ENCODE results near the gene NMRK2. TPM values are rescaled to one million over a fixed set of nuclear protein-coding genes. Genes with fewer than 3 reads are reported as not detected.
"Not testable (repeated sequence)": the region's sequence is repeated elsewhere in the genome, so short reads cannot be mapped to it uniquely, and the experiment has no call there.

Gene NMRK2, protein sequence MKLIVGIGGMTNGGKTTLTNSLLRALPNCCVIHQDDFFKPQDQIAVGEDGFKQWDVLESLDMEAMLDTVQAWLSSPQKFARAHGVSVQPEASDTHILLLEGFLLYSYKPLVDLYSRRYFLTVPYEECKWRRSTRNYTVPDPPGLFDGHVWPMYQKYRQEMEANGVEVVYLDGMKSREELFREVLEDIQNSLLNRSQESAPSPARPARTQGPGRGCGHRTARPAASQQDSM
- 22.0 and 27.8 TPM in 2 replicates for total RNA-seq (2014; rRNA removed; shearing (Covaris generic))

DNA sequence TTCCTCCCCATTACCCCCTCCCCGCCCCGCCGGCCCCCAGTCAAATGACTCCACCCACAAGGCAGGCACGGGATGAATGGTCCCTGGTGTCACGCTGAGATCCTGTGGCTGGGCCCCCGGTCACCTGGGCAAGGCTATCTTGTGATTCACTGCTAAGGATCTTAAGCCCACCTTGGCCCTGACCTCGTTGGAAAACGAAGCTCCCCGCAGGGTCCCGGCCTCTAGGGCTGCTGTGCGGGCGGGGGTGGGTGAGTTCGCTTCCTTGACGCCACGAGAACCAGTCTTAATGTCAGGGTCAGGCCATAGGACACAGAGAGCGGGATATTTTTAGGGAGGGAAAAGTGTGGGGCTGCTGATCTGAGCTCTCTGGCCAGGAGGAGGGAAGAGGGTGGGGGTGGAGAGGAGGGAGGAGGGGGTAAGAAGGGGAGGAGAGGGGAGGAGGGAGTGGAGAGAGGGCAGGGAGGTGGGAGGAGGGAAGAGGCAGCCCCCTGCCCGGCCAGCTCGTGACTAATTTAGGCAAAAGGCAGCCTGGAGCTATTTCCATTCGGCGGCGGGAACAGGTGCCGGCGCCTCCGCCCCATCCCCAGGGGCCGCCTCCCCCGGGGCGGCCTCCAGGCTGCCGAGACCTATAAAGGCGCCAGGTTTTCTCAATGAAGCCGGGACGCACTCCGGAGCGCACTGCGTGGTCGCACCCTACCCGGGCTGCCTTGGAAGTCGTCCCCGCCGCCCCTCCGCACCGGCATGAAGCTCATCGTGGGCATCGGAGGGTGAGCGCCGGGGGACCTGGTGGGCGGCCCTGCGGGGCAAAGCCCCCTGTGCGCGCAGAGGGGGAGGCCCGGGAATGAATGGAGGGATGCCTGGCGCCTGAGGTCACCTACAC, at the start of gene NMRK2:
Gene NMRK2 (plus strand): TSS at position 139 of the 880 bp plus-strand sequence. CDS start 603 bp downstream, at position 742.
- no peak for DNase-seq (ENCODE audit: low spot score)
- in situ Hi-C loops (cut with HindIII; ENCODE audit: low sequenced_read_pairs), result no loop called here

DNA sequence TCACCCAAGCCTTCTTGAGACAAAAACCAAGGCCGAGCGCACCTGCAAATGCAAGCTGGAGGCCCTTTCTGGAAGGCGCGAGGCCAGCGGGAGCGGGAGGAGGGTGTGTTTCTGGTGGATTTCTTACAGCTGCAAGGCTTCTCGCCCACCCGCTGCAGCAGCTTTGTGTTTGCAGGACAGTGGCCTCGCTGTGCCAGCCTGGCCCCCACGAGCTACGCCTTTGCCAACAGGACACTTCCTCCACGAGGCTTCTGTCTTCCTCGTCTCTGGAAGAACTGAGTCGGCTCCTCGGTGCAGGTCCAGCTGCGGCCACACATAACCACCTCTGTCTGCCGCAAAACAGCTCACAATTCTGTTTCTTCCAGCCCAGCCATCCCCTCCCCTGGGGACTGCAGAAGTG, 42.3 kb upstream of the NMRK2 start:
- no peak for DNase-seq (ENCODE audit: low spot score)
- in situ Hi-C loops (cut with HindIII; ENCODE audit: low sequenced_read_pairs), result no loop called here

DNA sequence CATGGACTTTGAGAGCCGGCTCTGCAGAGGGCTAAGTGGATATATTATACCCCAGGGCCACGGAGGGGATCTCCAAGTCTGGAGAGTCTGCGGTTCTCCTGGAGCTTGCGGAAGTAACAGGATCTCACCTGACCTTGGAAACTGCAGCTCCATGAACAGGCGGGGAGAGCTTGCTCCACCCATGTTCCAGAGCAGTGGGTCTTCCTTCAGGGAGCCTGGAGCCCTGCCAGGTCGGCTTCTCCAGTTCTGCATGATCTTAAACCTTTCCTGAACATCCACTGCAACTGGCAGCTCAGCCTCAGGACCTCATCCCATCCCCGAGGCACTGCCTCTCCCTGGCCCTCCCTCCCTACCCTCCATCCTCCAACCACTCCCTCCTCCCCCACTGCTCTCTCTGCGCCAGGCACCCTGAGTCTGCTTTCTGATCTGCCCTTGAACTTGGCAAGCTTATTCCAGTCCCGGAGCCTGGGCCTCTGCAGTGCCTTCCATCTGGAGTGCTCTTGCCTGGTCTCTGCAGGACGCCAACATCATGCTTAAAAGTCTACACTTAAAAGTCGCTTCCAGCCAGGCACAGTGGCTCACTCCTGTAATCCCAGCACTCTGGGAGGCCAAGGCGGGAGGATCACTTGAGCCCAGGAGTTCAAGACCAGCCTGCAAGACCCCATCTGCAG, 39.2 kb upstream of the NMRK2 start:
- in situ Hi-C loops (cut with HindIII; ENCODE audit: low sequenced_read_pairs), result no loop called here
- peak; percentile 7 for DNase-seq (ENCODE audit: low spot score)

DNA sequence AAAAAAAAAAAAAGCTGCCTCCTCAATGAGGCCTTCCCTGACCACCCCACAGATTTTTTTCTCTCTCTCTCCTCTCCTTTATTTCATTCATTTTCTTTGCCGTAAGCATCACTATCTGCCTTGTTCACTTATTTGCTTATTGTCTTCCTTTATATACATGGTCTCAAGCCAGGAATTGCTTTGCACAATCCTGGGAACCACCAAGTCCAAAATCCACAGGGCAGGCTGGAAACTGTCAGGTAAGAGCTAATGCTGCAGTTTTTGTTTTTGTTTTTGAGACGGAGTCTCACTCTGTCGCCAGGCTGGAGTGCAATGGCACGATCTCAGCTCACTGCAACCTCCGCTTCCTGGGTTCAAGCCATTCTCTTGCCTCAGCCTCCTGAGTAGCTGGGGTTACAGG, 37.9 kb upstream of the NMRK2 start:
- in situ Hi-C loops (cut with HindIII; ENCODE audit: low sequenced_read_pairs); DNase-seq (ENCODE audit: low spot score): not testable (repeated sequence)

DNA sequence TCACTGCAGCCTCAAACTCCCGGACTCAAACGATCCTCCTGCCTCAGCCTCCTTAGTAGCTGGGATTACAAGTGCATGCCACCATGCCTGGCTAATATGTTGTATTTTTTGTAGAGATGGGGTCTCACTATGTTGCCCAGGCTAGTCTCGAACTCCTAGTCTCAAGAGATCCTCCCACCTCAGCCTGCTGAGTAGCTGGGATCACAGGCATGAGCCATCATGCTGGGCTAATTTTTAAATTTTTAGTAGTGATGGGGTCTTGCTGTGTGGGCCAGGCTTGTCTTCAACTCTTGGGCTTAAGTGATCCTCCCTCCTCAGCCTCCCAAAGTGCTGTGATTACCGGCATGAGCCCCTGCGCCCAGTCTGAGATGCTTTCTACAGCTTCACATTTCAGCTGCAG, 37.1 kb upstream of the NMRK2 start:
- in situ Hi-C loops (cut with HindIII; ENCODE audit: low sequenced_read_pairs), result no loop called here
- DNase-seq (ENCODE audit: low spot score), result no peak

DNA sequence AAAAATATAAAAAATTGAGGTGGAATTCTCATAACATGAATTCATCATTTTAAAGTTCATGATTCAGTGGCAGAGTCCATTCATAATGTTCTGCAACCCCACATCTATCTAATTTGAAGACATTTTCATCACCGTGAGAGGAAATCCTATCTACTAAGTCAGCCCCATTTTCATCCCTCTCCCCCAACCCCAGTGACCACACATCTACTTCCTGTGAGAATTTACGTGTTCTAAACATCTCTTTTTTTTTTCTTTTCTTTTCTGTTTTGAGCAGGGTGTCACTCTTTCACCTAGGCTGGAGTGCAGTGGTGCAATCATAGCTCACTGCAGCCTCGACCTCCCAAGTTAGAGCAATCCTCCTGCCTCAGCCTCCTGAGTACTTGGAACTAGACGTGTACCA, 34.9 kb upstream of the NMRK2 start:
- in situ Hi-C loops (cut with HindIII; ENCODE audit: low sequenced_read_pairs), result no loop called here
- no peak for DNase-seq (ENCODE audit: low spot score)

DNA sequence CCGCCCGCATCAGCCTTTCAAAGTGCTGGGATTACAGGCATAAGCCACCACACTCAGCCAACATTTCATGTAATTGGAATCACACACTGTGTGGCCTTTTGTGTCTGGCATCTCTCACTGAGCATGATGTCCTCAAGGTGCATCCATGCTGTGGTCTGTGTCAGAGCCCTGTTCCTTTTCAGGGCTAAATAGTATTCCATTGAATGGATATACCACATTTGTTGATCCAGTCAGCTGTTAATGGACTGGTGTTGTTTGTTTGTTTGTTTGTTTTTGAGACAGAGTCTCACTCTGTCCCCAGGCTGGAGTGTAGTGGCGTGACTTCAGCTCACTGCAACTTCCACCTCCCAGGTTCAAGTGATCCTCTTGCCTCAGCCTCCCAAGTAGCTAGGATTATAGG, 34.4 kb upstream of the NMRK2 start:
- DNase-seq (ENCODE audit: low spot score), result no peak
- in situ Hi-C loops (cut with HindIII; ENCODE audit: low sequenced_read_pairs), result no loop called here

DNA sequence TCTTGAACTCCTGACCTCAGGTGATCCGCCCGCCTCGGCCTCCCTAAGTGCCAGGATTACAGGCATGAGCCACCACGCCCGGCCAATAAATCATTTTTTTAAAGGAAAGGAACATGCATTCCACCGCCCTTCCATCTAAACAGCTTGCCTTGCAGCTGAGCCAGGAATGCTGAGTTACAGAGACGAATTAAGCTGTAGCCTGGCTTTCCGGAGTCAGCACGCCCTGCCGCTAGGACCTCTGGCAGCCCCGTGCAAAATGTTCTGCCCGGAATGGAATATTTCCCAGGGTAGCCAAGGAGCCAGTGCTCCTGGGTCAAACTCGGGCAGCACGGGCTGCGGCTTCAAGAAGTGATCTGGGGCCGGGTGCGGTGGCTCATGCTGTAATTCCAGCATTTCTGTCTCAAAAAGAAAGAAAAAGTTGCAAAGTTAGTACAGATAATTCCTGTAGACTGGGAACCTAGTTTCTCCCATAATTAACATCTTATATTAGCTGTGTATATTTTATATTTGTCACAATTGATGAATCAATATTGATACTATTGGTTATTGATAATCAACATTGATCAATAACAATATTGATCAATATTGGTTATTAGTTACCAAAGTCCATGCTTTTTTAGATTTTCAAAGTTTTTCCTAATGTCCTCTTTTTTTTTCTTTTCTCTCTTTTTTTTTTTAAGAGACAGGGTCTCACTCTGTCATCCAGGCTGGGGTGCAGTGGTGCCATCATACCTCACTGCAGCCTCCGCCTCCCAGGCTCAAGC, 33.2 kb upstream of the NMRK2 start:
- DNase-seq (ENCODE audit: low spot score), result peak; percentile 43
- in situ Hi-C loops (cut with HindIII; ENCODE audit: low sequenced_read_pairs), result no loop called here

DNA sequence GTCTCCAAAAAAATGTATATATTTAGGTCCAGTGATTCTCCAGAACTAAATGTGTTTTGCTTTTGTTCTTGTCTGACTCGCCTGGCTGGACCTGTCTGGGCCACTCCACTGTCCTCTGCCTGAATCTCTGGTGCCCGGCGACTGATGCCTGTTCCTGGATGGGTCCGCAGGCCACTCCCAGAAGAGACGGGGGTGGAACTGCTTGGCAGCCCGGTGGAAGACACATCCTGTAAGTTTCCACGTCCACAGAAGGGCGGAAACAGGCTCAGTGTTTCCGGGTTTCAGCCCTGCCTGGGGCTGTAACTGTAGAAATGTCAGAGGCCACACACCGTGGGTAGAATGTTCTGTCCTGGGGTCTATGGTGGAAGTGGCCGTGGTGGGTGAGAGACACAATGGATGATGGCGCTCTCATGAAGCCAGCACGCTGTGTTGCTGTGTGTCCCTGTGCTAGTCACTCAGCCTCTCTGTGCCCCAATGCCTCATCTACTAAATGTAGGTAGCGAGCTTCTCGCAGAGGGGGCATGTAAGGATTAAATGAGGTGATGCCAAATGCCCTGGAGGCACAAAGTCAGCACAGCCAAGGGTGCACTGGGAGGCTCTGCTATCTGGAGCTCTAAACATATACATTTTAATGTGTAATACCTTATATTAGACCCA, 30.4 kb upstream of the NMRK2 start:
- no peak for DNase-seq (ENCODE audit: low spot score)
- in situ Hi-C loops (cut with HindIII; ENCODE audit: low sequenced_read_pairs), result no loop called here

DNA sequence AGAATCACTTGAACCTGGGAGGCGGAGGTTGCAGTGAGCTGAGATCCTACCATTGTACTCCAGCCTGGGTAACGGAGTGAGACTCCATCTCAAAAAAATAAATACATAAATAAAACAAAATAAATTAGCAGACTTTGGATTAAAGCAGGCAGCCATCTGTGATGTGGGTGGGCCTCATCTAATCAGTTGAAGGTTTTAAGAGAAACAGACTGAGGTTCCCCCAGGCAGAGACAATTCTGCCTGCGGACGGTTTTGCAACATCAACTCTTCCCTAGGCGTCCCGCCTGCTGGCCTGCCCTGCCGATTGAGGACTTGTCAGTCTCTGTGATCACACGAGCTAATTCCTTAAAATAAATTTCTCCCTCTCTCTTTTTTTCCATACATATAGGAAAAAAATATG, 28.6 kb upstream of the NMRK2 start:
- in situ Hi-C loops (cut with HindIII; ENCODE audit: low sequenced_read_pairs), result no loop called here
- DNase-seq (ENCODE audit: low spot score), result no peak

DNA sequence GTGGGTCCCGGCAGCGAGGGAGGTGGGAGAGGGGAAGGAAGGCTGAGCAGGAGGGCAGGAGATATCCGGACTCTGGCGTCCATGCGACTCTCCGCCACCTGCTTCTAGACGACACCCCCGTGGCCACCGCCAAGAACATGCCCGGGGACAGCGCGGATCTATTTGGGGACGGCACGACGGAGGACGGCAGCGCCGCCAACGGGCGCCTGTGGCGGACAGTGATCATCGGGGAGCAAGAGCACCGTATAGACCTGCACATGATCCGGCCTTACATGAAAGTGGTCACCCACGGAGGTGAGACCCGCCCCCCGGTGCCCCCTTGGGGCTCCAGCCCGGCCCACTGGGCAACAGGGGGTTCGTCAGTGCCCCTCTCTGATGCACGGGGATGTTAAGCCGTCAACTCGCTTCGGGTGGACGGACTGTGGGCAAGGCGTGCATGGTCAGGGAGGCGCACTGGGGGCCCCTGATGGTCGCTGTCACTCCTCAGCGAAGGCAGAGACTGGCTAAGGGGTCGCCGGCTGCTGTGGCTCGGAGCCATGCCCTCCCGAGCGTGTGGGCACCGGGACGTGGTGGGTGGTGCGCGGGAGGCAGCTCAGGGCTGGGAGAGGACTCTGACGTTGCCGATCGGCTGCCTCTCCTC, 25.1 kb upstream of the NMRK2 start:
- in situ Hi-C loops (cut with HindIII; ENCODE audit: low sequenced_read_pairs), result no loop called here

DNA sequence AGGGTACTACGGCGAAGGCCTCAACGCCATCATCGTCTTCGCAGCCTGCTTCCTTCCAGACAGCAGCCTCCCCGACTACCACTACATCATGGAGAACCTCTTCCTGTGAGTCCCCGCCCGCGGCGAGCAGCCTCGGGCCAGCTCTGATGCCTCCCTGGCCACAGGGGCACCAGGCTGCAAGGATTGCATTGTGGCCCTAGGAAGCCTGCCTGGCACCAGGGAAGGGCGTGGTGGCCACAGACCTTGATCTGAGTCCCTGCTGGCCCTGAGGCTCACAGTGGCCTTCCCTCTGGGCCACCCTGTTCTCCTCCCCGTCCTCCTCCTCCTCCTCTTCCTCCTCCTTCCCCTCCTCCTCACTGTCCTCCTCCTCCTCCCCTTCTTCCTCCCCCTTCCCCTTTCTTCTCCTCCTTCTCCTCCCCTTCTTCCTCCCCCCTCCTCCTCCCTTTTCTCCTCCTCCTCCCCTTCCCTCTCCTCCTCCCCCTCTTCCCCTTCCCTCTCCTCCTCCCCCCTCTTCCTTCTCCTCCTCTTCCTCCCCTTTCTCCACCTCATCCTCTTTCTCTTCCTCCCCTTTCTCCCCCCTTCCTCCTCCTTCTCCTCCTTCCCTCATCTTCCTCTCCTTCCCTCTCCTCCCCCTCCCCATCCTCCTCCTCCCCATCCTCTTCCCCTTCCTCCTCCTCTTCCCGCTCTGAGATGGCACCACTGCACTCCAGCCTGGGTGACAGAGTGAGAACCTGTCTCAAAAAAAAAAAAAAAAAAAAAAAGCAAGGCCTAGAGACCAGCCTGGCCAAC, 24.4 kb upstream of the NMRK2 start:
- in situ Hi-C loops (cut with HindIII; ENCODE audit: low sequenced_read_pairs), result no loop called here
- DNase-seq (ENCODE audit: low spot score), result no peak

More for the DNA sequence above, 25.1 kb upstream of the NMRK2 start:
- no peak for DNase-seq (ENCODE audit: low spot score)

DNA sequence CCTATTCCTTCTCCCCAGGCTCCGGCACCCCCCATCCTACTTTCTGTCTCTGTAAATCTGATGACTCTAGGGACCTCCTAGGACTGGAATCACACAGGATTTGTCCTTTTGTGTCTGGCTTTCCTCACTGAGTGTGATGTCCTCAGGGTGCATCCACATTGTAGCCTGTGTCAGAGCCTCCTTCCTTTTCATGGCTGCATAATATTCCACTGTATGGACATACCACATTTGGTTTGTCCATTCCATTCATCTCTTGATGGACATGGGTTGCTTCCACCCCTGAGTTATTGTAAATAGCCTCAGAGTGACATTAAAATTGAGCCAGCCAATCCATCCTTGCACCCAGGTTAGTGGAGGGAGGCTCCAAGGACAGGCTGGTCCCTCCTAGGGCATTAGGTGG, 22.8 kb upstream of the NMRK2 start:
- in situ Hi-C loops (cut with HindIII; ENCODE audit: low sequenced_read_pairs), result no loop called here

DNA sequence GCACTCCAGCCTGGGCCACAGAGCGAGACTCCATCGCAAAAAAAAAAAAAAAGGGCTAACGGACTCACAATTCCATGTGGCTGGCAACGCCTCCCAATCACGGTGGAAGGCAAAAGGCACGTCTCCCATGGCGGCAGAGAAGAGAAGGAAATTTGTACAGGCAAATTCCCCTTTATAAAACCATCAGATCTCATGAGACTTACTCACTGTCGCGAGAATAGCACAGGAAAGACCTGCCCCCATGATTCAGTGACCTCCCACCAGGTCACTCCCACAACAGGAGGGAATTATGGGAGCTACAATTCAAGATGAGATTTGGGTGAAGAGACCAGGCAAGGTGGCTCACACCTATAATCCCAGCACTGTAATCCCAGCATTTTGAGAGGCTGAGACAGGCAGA, 18.7 kb upstream of the NMRK2 start:
- in situ Hi-C loops (cut with HindIII; ENCODE audit: low sequenced_read_pairs), result no loop called here

More for the DNA sequence above, 22.8 kb upstream of the NMRK2 start:
- DNase-seq (ENCODE audit: low spot score), result no peak

DNA sequence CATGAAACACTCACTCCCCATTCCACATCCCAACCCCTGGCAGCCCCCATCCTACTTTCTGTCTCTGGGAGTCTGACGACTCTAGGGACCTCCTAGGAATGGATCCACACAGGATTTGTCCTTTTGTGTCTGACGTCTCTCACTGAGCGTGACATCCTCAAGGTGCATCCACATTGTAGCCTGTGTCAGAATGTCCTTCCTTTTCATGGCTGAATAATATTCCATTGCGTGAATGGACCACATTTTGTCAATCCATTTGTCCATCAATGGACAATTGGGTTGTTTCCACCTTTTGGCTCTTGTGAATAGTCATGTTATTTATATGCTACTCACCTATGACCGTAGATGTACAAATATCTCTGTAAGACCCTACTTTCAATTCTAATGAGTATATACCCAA, 16.8 kb upstream of the NMRK2 start:
- no peak for DNase-seq (ENCODE audit: low spot score)
- in situ Hi-C loops (cut with HindIII; ENCODE audit: low sequenced_read_pairs), result no loop called here

More for the DNA sequence above, 18.7 kb upstream of the NMRK2 start:
- DNase-seq (ENCODE audit: low spot score), result no peak

DNA sequence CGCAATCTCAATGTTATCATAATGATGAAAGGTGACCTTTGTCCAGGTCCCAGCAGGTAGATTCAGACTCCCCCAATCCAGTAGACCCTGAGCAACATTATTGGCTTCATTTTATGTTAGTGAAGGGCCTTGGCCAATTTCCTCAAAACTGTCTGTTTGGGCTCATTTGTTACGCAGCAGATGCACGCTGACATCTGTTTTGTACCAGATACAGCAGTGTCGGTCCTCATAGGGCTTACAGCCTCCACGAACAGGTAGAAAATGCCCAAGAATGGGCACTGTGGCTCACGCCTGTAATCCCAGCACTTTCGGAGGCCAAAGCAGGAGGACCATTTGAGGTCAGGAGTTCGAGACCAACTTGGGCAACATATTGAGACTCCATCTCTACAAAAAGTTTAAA, 13.1 kb upstream of the NMRK2 start:
- in situ Hi-C loops (cut with HindIII; ENCODE audit: low sequenced_read_pairs), result no loop called here
- no peak for DNase-seq (ENCODE audit: low spot score)

DNA sequence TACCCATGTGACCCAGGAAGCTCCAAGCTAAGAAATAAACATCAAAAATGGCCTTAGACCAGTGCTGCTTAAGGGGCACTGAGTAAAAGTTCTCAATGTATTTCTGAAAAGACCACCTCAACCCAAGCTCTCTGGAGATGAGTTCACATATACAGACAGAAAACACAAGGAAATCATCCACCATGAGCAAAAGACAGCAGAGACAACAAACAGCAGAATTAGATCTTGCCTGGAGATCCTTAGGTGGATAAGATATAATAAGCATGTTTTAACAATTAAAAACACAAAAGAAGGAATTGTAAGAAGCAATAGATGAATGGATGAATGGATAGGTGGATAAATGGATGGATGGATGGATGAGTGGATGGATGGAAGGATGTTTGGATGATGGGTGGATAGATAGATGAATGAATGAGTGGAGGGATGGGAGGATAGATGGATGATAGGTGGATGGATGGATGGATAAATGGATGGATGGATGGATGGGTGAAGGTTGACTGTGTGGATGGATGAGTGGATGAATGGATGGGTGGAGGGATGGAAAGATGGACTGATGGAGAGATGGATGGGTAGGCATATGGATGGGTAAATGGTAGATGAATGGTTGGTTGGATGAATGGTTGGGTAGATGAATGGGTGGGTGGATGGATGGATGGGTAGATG, 9.6 kb upstream of the NMRK2 start:
- in situ Hi-C loops (cut with HindIII; ENCODE audit: low sequenced_read_pairs), result no loop called here
- no peak for DNase-seq (ENCODE audit: low spot score)

All from G401 (cell line).